Heart right ventricle (tissue), 16 donors: Measurements from ENCODE around the gene TUBA8. TPM values are rescaled to one million over a fixed set of nuclear protein-coding genes. Genes with fewer than 3 reads are reported as not detected.

ENCODE experiments used
- ATAC-seq, 8 donors: fragments of 200-7000 bp; cut with Tn5 transposase; one replicate each; pipeline ENCODE4 v1.9.1; 2020; ENCODE audit warnings: mild to moderate bottlenecking in 8 of 8, moderate library complexity in 8 of 8, moderate number of reproducible peaks in 1 of 8
- DNase-seq, 2 donors: peaks; one replicate each; pipeline ENCODE4 v3.0.0-alpha.2; 2020
- H3K27ac ChIP-seq, 10 donors: fragments of 200-600 bp; sonication (generic) in 2 of 10; one replicate each; pipeline versions ENCODE4 v1.5.0 to v1.8.0; 2020 to 2022; ENCODE audit warnings: mild to moderate bottlenecking in 3 of 10
- H3K27me3 ChIP-seq, 7 donors: fragments of 200-600 bp; one replicate each; pipeline ENCODE4 v1.8.0; 2021 to 2022; ENCODE audit warnings: mild to moderate bottlenecking in 2 of 7
- H3K36me3 ChIP-seq, 9 donors: fragments of 200-600 bp; sonication (generic) in 1 of 9; one replicate each; pipeline versions ENCODE4 v1.5.0 to v1.8.0; 2020 to 2022; ENCODE audit warnings: mild to moderate bottlenecking in 2 of 9
- H3K4me1 ChIP-seq, 9 donors: fragments of 200-600 bp; sonication (generic) in 1 of 9; one replicate each; pipeline versions ENCODE4 v1.5.0 to v1.8.0; 2020 to 2022; ENCODE audit warnings: mild to moderate bottlenecking in 4 of 9
- H3K4me3 ChIP-seq, 10 donors: fragments of 200-600 bp; sonication (generic) in 2 of 10; one replicate each; pipeline versions ENCODE4 v1.5.0 to v1.8.0; 2020 to 2022; ENCODE audit warnings: mild to moderate bottlenecking in 7 of 10, moderate library complexity in 2 of 10
- H3K9me3 ChIP-seq, 11 donors: fragments of 200-600 bp in 10 of 11; sonication (generic) in 2 of 11; one replicate each; pipeline versions ENCODE4 v1.5.0 to v1.8.0; 2013 to 2022; ENCODE audit warnings: mild to moderate bottlenecking in 2 of 11, control low read depth in 1 of 11, moderate library complexity in 1 of 11
- CTCF ChIP-seq, 9 donors: fragments of 200-600 bp; sonication (generic) in 2 of 9; IDR thresholded peaks; one replicate each; pipeline versions ENCODE4 v1.5.0 to v1.8.0; 2021 to 2022; ENCODE audit warnings: antibody characterized with exemption in 9 of 9, mild to moderate bottlenecking in 5 of 9, moderate library complexity in 1 of 9
- WGBS, 2 donors: extraction: QIAGEN DNeasy Blood & Tissue Kit; methylation state at CpG; one replicate each; pipeline ENCODE4 v1.1.7; 2013; ENCODE audit warnings: inconsistent platforms in 1 of 2; 5-methylcytosine and 5-hydroxymethylcytosine counted together
- intact Hi-C, 10 donors: fragments of 100-400 bp; cut with DNase I; formaldehyde crosslinking; loops; one replicate each; pipeline versions ENCODE4 v1.11.1 to v1.14.2; 2022
- polyA plus RNA-seq, 2 donors: library from polyadenylated mRNA; stranded (reverse); fragments of 200-250 nt; gene quantifications; one replicate each; pipeline ENCODE4 v1.2.3, GENCODE V29; 2013
- total RNA-seq, 10 donors: library from RNA; stranded (reverse); fragmentation: NEBNext Ultra II Directional in 3 of 10; extraction: Animal tissue kit (Norgen Biotek cat#: 25700) in 3 of 10; gene quantifications; one replicate each; pipeline versions ENCODE4 v1.2.1 to v1.2.4, GENCODE V29; 2021 to 2023
- donor health status: Arrhythmogenic right ventricular cardiomyopathy.
- donor health status: ischemic (EF 13 %, LVEDD 7.1; RV severe dilation, severe dysfunction).
- donor health status: healthy with polysubstance abuse.
- donor health status: DM: no; HTN: yes; CAD: no.
- donor health status: DM: no; HTN: no; CAD: no.
- donor health status: ischemic (EF 25% LVEDD 6.9; RV normal size, moderate dysfunction).
- donor health status: ischemic (EF 25% LVEDD 5.7; RV mildly dilated, moderate dysfunction).
- donor health status: healthy.
- donor health status: DM: yes; HTN: yes; CAD: no.
- donor health status: Ischemic cardiomyopathy.
- donor health status: ischemic (EF 35%, LVEDD 5.7; RV mildly dilated, moderate dysfunction).
- donor health status: nonischemic (EF 11% LVEDD 7.7; RV severe dilation, severe dysfunction).
- donor health status: DM: yes; HTN: yes; CAD: no.
- donor health status: PGD.
- donor health status: ischemic (EF 29% LVEDD 5.4; RV normal size, mild dysfunction).
- donor health status: nonischemic (EF 23%, LVEDD 6.1; RV moderate dilation, normal function).

Gene TUBA8
- total and polyA plus RNA-seq, 12 donors: 44.9 to 183 (median 109) TPM

GRCh38 chr22:18067548-18068341 is 42.9 kb upstream of the TUBA8 start:
- intact Hi-C loops: loop anchor here in 1 of 10 donors (5.0 to 10.0 kb wide), 2 partner anchors 45 to 323 kb away; partner anchors contain the start of gene MICAL3
- Histone ChIP-seq H3K36me3 (no peaks in the 10 kb centered on the region), H3K9me3 (no peaks in the 10 kb centered on the region), H3K27me3 (peaks cover 0 to 23% (median 0%) of the 10 kb centered on the region in 7 donors), H3K4me1 (peaks cover 0 to 32% (median 6%) of the 10 kb centered on the region in 9 donors), H3K4me3 (no peak overlapping the region), H3K27ac (peak overlapping the region in 8 of 10 donors; percentile 6 to 97 (median 82))
- WGBS, 2 donors: 45 to 46% methylated on average over 14 of the region's 14 CpGs
- ATAC-seq: peak; percentile 10 to 60 (median 44)
- TF ChIP-seq CTCF (IDR thresholded peaks at IDR 0.05): no peak
- DNase-seq: no peak

GRCh38 chr22:18068381-18068988 is 42.1 kb upstream of the TUBA8 start:
- ATAC-seq (peak; percentile 46 to 93 (median 88)), DNase-seq (peak in 1 of 2 donors; percentile 61)
- no peak for TF ChIP-seq CTCF (IDR thresholded peaks at IDR 0.05)
- Histone ChIP-seq H3K4me3 (no peak overlapping the region), H3K4me1 (peaks cover 0 to 32% (median 6%) of the 10 kb centered on the region in 9 donors), H3K9me3 (no peaks in the 10 kb centered on the region), H3K27me3 (peaks cover 0 to 23% (median 0%) of the 10 kb centered on the region in 7 donors), H3K27ac (peak overlapping the region in 8 of 10 donors; percentile 6 to 97 (median 82)), H3K36me3 (no peaks in the 10 kb centered on the region)
- intact Hi-C loops: loop anchor here in 1 of 10 donors (5.0 to 10.0 kb wide), 2 partner anchors 46 to 324 kb away; partner anchors contain the start of gene MICAL3
- 30 to 36% methylated on average over 3 of the region's 3 CpGs for WGBS, 2 donors

- DNase-seq: no peak
- no peak for TF ChIP-seq CTCF (IDR thresholded peaks at IDR 0.05)
- peak overlapping the region in 5 of 10 donors; percentile 78 to 97 (median 89) for H3K27ac ChIP-seq
- 61 to 73% methylated on average over 2 of the region's 2 CpGs for WGBS, 2 donors
- ATAC-seq: no peak
- peaks cover 0 to 23% (median 0%) of the 10 kb centered on the region in 7 donors for H3K27me3 ChIP-seq
- intact Hi-C loops: loop anchor here in 1 of 10 donors (5.0 to 10.0 kb wide), 2 partner anchors 47 to 324 kb away; partner anchors contain the start of gene MICAL3
- no peaks in the 10 kb centered on the region for H3K9me3 ChIP-seq
- no peak overlapping the region for H3K4me3 ChIP-seq
- H3K36me3 ChIP-seq: no peaks in the 10 kb centered on the region
- peaks cover 0 to 32% (median 6%) of the 10 kb centered on the region in 9 donors for H3K4me1 ChIP-seq
Observed at GRCh38 chr22:18069041-18069440, 41.6 kb upstream of the TUBA8 start.

GRCh38 chr22:18070041-18070440 is 40.6 kb upstream of the TUBA8 start:
- intact Hi-C loops: loop anchor here in 9 of 10 donors (5.0 to 10.0 kb wide), 10 partner anchors 43 to 515 kb away; partner anchors contain the start of genes MICAL3 (in 2 of the 9) and BCL2L13 (in 1 of the 9)
- no peaks in the 10 kb centered on the region for H3K36me3 ChIP-seq
- DNase-seq (no peak), ATAC-seq (no peak)
- TF ChIP-seq CTCF (IDR thresholded peaks at IDR 0.05): no peak
- H3K27me3 ChIP-seq: peaks cover 0 to 14% (median 0%) of the 10 kb centered on the region in 7 donors
- H3K4me1 ChIP-seq: peaks cover 0 to 32% (median 6%) of the 10 kb centered on the region in 9 donors
- 91 to 93% methylated on average over 4 of the region's 4 CpGs for WGBS, 2 donors
- H3K9me3 ChIP-seq: no peaks in the 10 kb centered on the region
- H3K4me3 ChIP-seq: no peak overlapping the region
- H3K27ac ChIP-seq: no peak overlapping the region
